OCI-LY3 (cell line): ENCODE data around the gene CD19.

Source experiments
- CTCF ChIP-seq: fragments of 200-600, 300-600 bp; sonication (generic); IDR thresholded peaks from 2 replicates; pipeline ENCODE4 v1.5.1; 2014; ENCODE audit warnings: antibody characterized with exemption, low read length, low read depth
- EZH2phosphoT487 ChIP-seq: fragments of 200-600 bp; shearing (Covaris generic); IDR thresholded peaks from 2 replicates; pipeline ENCODE4 v1.6.1; 2018; ENCODE audit warnings: antibody characterized with exemption, mixed run types, low read depth

- TF ChIP-seq CTCF (no peak), EZH2phosphoT487 (no peak)
Observed at GRCh38 chr16:28917095-28917494, 14.7 kb upstream of the CD19 start.
